Spleen (tissue), 7 donors: ENCODE data around the gene QRSL1.

Source experiments
- POLR2A ChIP-seq, 3 donors: fragments of 450-650 bp; IDR thresholded peaks; one replicate each; pipeline ENCODE4 v1.5.1; 2017; ENCODE audit warnings: antibody characterized with exemption in 3 of 3, mild to moderate bottlenecking in 1 of 3
- POLR2AphosphoS5 ChIP-seq, 3 donors: sonication (generic); formaldehyde crosslinking; IDR thresholded peaks; one replicate each; pipeline ENCODE4 v1.5.1; 2017; ENCODE audit warnings: antibody characterized with exemption in 3 of 3
- TF ChIP-seq, protein P1 (sequence below), 11 experiments: fragments of 200-600 bp in 7 of 11; fragments of 450-650 bp in 4 of 11; sonication (generic) in 4 of 11; IDR thresholded peaks in 8 of 11; conservative IDR thresholded peaks in 3 of 11; 1 replicate in 7 of 11; 2 replicates in 4 of 11; pipeline versions ENCODE4 v1.4.0 to v1.8.0; 2016 to 2021; ENCODE audit warnings: antibody characterized with exemption in 11 of 11, inconsistent platforms in 4 of 11, mild to moderate bottlenecking in 1 of 11
- donor health status: DM: no; HTN: no; CAD: no; lungs with moderate emphysema.
- donor health status: DM: no; HTN: no; CAD: no.
- donor health status: DM: no; HTN: no; CAD: no.

DNA sequence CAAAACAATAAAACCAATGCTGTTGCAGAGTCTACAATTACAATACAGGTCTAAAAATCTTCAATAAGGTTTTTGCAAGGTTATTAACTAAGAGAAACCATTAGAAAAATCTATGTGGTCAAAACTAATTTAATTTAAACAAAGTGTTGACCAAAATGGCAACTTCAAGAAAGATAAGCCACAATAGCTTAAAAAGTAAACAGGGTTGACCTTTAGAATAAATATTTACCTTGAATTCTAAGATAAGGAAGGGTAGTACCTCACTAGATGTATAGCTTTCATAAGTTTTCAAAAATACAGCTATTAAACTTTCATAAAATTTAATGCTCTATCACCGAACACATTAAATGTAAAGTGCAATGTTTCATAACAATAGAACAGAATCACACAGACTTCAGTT is 11.5 kb upstream of the QRSL1 start:
- TF ChIP-seq POLR2AphosphoS5 (IDR thresholded peaks at IDR 0.05) (no peak), POLR2A (IDR thresholded peaks at IDR 0.05) (no peak)
- TF ChIP-seq, protein P1, sequence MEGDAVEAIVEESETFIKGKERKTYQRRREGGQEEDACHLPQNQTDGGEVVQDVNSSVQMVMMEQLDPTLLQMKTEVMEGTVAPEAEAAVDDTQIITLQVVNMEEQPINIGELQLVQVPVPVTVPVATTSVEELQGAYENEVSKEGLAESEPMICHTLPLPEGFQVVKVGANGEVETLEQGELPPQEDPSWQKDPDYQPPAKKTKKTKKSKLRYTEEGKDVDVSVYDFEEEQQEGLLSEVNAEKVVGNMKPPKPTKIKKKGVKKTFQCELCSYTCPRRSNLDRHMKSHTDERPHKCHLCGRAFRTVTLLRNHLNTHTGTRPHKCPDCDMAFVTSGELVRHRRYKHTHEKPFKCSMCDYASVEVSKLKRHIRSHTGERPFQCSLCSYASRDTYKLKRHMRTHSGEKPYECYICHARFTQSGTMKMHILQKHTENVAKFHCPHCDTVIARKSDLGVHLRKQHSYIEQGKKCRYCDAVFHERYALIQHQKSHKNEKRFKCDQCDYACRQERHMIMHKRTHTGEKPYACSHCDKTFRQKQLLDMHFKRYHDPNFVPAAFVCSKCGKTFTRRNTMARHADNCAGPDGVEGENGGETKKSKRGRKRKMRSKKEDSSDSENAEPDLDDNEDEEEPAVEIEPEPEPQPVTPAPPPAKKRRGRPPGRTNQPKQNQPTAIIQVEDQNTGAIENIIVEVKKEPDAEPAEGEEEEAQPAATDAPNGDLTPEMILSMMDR (IDR thresholded peaks at IDR 0.05 in 8 of 11, conservative IDR thresholded peaks at IDR 0.05 in 3 of 11) = no peak
